ENCODE results near the gene SPTBN1.

SPTBN1 gene

DNA sequence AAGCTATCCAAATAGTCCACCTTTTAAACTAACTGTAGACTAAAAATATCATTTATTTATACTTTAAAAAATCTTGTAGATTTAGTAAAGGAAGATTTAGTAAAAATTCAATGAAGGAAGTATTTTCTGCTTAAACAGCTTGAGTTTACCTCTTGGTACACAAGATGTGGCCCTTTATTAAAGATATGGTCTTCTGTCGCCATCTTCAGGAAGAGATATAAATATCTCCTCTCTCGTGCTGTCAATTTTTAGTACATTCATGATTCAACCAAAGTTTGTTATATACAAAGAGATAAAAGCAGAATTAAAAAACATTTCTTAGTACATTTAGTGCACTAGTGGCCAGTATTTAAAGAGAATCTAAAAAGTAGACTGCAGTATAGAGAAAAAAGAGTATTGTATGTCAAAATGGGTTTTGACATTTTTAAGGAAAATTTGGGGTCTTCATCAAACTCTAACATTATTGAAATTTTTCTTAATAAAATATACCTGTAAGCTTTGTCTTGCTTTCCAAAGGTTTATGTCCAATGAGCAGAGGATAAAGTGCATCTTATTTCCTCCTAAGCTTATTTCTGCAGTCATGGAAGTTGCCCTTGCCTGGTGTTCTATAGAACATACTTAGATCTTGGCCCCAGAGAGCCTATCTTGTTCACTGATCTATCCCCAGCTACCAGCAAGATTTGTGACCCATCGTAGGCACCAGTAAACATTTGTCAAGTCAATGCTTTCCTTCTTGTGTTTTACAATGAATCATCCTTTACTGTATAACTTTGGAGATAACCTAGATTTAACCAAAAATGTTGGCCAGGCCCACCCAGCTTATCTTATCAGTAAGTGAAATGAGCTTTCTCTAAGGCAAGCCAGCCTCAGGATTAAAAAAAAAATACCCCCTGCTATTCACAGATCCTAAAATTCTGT lies 248.8 kb downstream of the SPTBN1 start:
- no peak for DNase-seq (ENCODE audit: low read depth in 2 of 2)

DNA sequence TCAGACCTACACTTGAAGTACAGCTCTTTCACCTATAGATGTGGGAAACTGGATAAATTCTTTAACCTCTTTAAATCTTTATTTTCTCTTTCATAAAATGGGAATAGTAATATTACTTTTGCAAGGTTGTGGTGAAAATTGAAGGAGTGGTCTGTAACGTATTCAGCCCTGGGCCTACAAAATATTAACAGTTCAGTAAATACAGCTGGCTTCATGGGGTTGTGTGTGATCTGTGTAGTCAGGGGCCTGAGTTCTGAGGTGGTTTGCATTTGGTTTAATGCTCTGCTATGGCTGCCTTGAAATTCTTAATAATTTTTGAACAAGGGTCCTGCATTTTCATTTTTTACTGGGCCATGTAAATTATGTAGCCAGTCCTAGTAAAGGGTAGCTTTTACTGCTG lies 250.5 kb downstream of the SPTBN1 start:
- DNase-seq (ENCODE audit: low read depth in 2 of 2): no peak

DNA sequence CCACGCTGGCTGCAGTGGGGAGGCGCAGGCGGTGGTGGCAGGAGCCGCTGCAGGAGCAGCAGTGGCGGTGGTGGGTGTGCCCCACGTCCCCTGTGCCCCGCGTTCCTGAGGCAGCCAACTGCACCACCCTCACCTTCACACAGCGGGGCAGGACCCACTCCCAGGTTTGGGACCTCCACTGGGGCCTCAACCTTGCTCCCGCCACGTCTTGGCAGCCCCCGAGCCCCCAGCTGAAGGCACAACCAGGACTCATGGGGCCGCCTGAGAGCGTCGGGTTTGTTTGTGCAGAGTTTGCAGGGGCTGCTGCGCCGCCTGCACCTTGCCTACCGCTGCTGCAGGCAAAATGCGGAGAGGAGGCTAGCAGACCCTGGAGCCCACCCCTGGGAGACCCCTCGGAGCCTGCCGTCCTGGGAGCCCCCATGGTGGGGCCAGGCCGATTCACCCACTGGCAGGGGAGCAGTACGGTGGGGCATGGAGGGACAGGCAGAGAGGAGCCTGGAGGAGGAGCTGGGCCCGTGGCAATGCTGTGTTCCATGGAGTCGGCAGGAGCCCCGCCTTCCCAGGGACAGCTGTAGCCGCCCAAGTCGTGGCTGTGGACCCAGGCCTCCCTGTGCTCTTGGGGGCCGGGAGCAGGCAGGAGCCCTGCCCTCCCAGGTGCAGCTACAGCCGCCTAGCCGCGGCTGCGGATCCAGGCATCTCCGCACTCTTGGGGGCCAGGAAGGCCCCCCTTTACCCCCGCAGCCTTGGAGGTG lies 252.6 kb downstream of the SPTBN1 start:
- DNase-seq (ENCODE audit: low read depth in 2 of 2): no peak

DNA sequence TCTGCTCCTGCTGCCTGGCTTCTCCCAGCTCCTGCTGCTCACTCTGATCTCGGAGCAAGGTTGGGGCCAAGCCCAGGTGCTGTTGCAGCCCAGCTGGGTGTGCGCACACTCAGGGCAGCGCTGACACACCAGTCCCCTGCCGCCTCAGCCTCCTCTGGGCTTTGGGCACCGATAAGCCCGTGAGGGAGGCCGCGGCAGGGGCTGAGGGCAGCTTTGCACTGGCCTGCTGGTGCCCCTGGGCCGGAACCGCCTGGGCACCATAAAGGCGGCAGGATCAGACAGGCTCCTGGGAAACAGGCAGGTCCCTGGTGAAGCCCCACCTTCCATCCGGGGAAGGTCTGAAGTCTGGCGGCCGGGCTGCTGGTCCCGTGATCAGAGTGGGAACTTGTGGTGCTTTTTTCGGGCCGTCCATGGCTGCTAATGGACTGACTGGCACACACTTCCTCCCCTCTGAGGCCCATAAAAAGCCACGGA lies 253.2 kb downstream of the SPTBN1 start:
- DNase-seq (ENCODE audit: low read depth in 2 of 2): no peak

DNA sequence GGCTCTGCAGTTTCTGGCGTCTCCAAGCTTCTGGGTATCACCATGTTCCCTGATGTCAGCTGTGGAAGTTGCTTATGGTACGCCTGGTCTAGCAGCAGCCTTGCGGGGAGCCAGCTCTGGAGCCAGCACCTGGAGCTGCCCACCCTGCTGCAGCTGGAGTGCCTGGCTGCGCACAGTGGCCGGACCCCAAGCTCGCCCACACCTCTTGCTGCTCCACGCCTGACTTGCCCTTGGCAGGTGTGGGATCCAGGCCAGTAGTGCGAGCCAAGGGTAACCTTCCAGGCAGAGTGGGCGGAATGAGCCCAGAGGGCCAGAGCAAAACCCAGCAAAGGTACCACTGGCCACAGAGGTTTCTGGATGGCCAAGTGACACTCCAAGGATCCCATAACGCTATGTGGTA lies 254.1 kb downstream of the SPTBN1 start:
- no peak for DNase-seq (ENCODE audit: low read depth in 2 of 2)

DNA sequence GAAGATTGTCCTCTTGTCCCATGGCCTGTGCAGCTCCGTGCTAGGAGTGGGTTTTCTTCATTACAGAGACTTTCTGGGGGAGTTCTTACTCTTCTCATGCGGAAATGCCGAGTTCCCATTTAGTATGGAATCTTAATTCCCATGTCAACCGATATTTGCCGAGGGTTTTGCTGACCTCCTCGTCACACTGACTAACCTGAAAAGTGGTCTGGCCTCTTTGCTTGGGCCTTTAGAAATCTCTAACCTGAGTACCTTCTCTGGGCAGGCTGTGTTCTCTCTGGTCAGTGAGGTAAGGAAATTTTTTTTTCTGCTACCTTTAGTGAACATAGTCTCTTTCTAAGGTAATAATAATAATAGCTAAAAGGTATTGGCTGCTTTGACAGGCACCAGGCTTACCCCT lies 256.4 kb downstream of the SPTBN1 start:
- DNase-seq (ENCODE audit: low read depth in 2 of 2): no peak

DNA sequence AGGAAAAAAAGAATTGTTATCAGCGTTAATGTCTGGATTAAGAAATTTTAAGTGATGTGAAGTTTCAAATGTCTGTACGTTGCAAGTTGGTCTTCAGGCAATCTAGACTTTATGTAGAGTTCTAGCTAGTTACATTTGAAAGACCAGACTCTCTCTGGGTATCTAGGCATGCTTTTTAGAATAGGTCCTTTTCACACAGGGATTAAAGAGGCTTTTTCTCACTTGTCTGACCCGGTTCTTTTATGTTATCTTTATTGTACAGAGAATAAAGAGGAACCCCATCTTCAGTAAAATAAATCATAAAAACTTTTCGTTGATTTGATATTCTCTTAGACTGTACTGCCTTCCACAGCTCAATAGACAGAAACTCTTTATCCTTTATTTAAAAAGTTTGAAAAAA lies 258.9 kb downstream of the SPTBN1 start:
- no peak for DNase-seq (ENCODE audit: low read depth in 2 of 2)

DNA sequence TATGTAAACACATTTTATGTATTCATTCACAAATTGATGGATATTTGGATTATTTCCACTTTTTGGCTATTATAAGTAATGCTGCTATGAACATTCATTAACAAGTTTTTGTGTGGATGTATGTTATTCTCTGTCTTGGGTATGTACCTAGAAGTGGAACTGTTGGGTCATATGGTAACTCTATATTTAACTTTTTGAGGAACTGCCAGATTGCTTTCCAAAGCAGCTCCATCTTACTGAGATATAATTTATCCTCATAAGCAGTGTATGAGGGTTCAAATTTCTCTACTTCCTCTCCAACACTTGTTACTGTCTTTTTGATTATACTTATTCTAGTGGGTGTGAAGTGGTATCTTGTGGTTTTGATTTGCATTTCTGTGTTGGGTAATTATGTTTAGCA lies 260.2 kb downstream of the SPTBN1 start:
- DNase-seq (ENCODE audit: low read depth in 2 of 2): no peak

DNA sequence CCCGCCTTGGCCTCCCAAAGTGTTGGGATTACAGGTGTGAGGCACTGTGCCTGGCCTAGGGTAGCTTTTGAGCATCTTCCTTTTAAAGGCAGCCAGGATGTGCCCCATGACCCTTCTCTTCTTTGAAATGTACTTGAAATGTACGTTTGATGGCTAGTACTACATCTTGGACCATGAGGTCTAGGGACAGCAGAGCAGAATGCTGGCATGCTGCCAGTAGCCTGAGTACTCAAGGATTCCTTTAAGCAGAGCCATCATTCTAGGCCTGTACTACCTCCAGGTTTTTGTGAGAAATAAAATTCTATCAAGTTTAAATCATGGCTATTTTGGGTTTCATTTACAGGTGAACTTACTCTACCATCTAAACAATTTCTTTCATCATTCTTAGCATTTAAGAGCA lies 264.4 kb downstream of the SPTBN1 start:
- DNase-seq (ENCODE audit: low read depth in 2 of 2): no peak
